HEK293T (cell line): ENCODE data around the gene SH3PXD2B.

Source experiments
- CTCF ChIA-PET: fragments of 350-600 bp; formaldehyde crosslinking; extraction: SDS; loops from one replicate; lab custom pipeline; 2021; ENCODE audit warnings: antibody characterized with exemption, inconsistent platforms; lab: Yijun Ruan, JAX
- POLR2A ChIA-PET: fragments of 350-600 bp; formaldehyde crosslinking; extraction: SDS; loops from one replicate; lab custom pipeline; 2020; ENCODE audit warnings: antibody characterized with exemption, inconsistent platforms; lab: Yijun Ruan, JAX
- DNase-seq: peaks from one replicate; pipeline ENCODE4 v3.0.0; 2012; ENCODE audit warnings: mixed read lengths; ENCODE audit errors: extremely low spot score
- ARNT ChIP-seq: fragments of 450-650 bp; IDR thresholded peaks from 2 replicates; pipeline ENCODE4 v1.6.1; 2017; ENCODE audit warnings: mild to moderate bottlenecking
- BHLHE40 ChIP-seq: fragments of 450-650 bp; IDR thresholded peaks from 2 replicates; pipeline ENCODE4 v1.6.1; 2016; ENCODE audit warnings: mild to moderate bottlenecking, moderate library complexity, borderline replicate concordance
- ELF4 ChIP-seq: fragments of 450-650 bp; IDR thresholded peaks from 2 replicates; pipeline ENCODE4 v1.6.1; 2017; ENCODE audit warnings: antibody characterized with exemption
- FOXA1 ChIP-seq: fragments of 450-650 bp; IDR thresholded peaks from 2 replicates; pipeline ENCODE4 v1.6.1; 2016; ENCODE audit warnings: mild to moderate bottlenecking
- FOXK2 ChIP-seq: fragments of 450-650 bp; IDR thresholded peaks from 2 replicates; pipeline ENCODE4 v1.6.1; 2016; ENCODE audit warnings: mild to moderate bottlenecking
- FOXM1 ChIP-seq: fragments of 450-650 bp; IDR thresholded peaks from 2 replicates; pipeline ENCODE4 v1.6.1; 2017; ENCODE audit warnings: mild to moderate bottlenecking, borderline replicate concordance
- HDGF ChIP-seq: fragments of 450-650 bp; IDR thresholded peaks from 2 replicates; pipeline ENCODE4 v1.6.1; 2017; ENCODE audit warnings: antibody characterized with exemption, borderline replicate concordance
- L3MBTL2 ChIP-seq: fragments of 450-650 bp; conservative IDR thresholded peaks from 2 replicates; pipeline ENCODE4 v1.6.1; 2016; ENCODE audit warnings: mild to moderate bottlenecking
- LEF1 ChIP-seq: fragments of 450-650 bp; IDR thresholded peaks from 2 replicates; pipeline ENCODE4 v1.6.1; 2017; ENCODE audit warnings: mild to moderate bottlenecking, borderline replicate concordance
- NFRKB ChIP-seq: fragments of 450-650 bp; IDR thresholded peaks from 2 replicates; pipeline ENCODE4 v1.6.1; 2016; ENCODE audit warnings: mild to moderate bottlenecking, moderate library complexity
- PKNOX1 ChIP-seq: fragments of 450-650 bp; IDR thresholded peaks from 2 replicates; pipeline ENCODE4 v1.6.1; 2016
- SP1 ChIP-seq: fragments of 450-650 bp; IDR thresholded peaks from 2 replicates; pipeline ENCODE4 v1.6.1; 2017
- SUZ12 ChIP-seq: fragments of 450-650 bp; IDR thresholded peaks from 2 replicates; pipeline ENCODE4 v1.6.1; 2016; ENCODE audit warnings: mild to moderate bottlenecking
- TARDBP ChIP-seq: fragments of 450-650 bp; IDR thresholded peaks from 2 replicates; pipeline ENCODE4 v1.6.1; 2016
- ZNF384 ChIP-seq: fragments of 450-650 bp; IDR thresholded peaks from 2 replicates; pipeline ENCODE4 v1.6.1; 2016

Gene SH3PXD2B

GRCh38 chr5:172280317-172280716 lies 174.0 kb downstream of the SH3PXD2B start:
- no peak for DNase-seq
- POLR2A ChIA-PET: interaction anchor here (0.9 kb wide), 1 partner anchor 273 kb away, joined by 3 read pairs; the partner anchor contains the start of gene FBXW11
- TF ChIP-seq TARDBP (no peak), ZNF384 (peak; percentile 66), FOXM1 (no peak), ARNT (no peak)
- CTCF ChIA-PET: interaction anchor here (0.7 kb wide), 1 partner anchor 91 kb away, joined by 4 read pairs; no protein-coding TSS in a partner anchor

- DNase-seq: no peak
- TF ChIP-seq ELF4 (no peak), ZNF384 (no peak), ARNT (no peak), HDGF (no peak)
- POLR2A ChIA-PET: no interaction called here
- CTCF ChIA-PET: no interaction called here
Measured at GRCh38 chr5:172278356-172278755, 176.0 kb downstream of the SH3PXD2B start.

- DNase-seq: no peak
- no peak for TF ChIP-seq ARNT
- no peak for TF ChIP-seq HDGF
- no peak for TF ChIP-seq FOXA1
- no peak for TF ChIP-seq FOXM1
- no peak for TF ChIP-seq SUZ12
- no peak for TF ChIP-seq PKNOX1
- TF ChIP-seq FOXK2: no peak
- no peak for TF ChIP-seq SP1
- no peak for TF ChIP-seq L3MBTL2
- no peak for TF ChIP-seq LEF1
- TF ChIP-seq NFRKB: no peak
- TF ChIP-seq TARDBP: no peak
- no peak for TF ChIP-seq ELF4
- TF ChIP-seq BHLHE40: no peak
- POLR2A ChIA-PET: interaction anchor here (0.6 kb wide), 1 partner anchor 9 kb away, joined by 3 read pairs; no protein-coding TSS in a partner anchor
- CTCF ChIA-PET: no interaction called here
Measured at GRCh38 chr5:172276214-172276613, 178.1 kb downstream of the SH3PXD2B start.
